Skeletal muscle satellite cell (primary cell): ENCODE measurements around the gene ABCC12.

Experiments used
- H3K27me3 ChIP-seq: 2 replicates; pipeline ENCODE4 v1.7.0; 2013; ENCODE audit warnings: low read length; ENCODE audit not compliant: control insufficient read depth, insufficient read depth
- H3K36me3 ChIP-seq: 2 replicates; pipeline ENCODE4 v1.7.0; 2013; ENCODE audit warnings: mild to moderate bottlenecking, control low read depth, low read length; ENCODE audit not compliant: insufficient read depth
- H3K4me1 ChIP-seq: 2 replicates; pipeline ENCODE4 v1.7.0; 2013; ENCODE audit warnings: low read length; ENCODE audit not compliant: control insufficient read depth, insufficient read depth
- H3K4me2 ChIP-seq: 2 replicates; pipeline ENCODE4 v1.7.0; 2013; ENCODE audit warnings: mild to moderate bottlenecking, low read length
- H3K4me3 ChIP-seq: 2 replicates; pipeline ENCODE4 v1.7.0; 2013; ENCODE audit warnings: low read length
- H3K9ac ChIP-seq: 2 replicates; pipeline ENCODE4 v1.7.0; 2013; ENCODE audit warnings: mild to moderate bottlenecking, low read depth, low read length, moderate library complexity
- H3K9me3 ChIP-seq: replicated peaks from 2 replicates; pipeline ENCODE4 v1.7.0; 2013; ENCODE audit warnings: mild to moderate bottlenecking, control low read depth, low read length

Gene ABCC12

GRCh38 chr16:48146131-48146530 lies 9.7 kb downstream of the ABCC12 start:
- H3K9ac ChIP-seq = no peak overlapping the region
- no peaks in the 10 kb centered on the region for H3K36me3 ChIP-seq
- no peaks in the 10 kb centered on the region for H3K27me3 ChIP-seq
- no peaks in the 10 kb centered on the region for H3K4me1 ChIP-seq
- H3K4me3 ChIP-seq = no peak overlapping the region
- no peaks in the 10 kb centered on the region for H3K9me3 ChIP-seq
- no peak overlapping the region for H3K4me2 ChIP-seq

GRCh38 chr16:48143812-48144368 lies 11.9 kb downstream of the ABCC12 start:
- no peaks in the 10 kb centered on the region for H3K9me3 ChIP-seq
- no peaks in the 10 kb centered on the region for H3K27me3 ChIP-seq
- no peaks in the 10 kb centered on the region for H3K36me3 ChIP-seq
- no peak overlapping the region for H3K4me2 ChIP-seq
- H3K4me3 ChIP-seq = no peak overlapping the region
- no peaks in the 10 kb centered on the region for H3K4me1 ChIP-seq
- no peak overlapping the region for H3K9ac ChIP-seq

GRCh38 chr16:48140821-48141220 lies 15.0 kb downstream of the ABCC12 start:
- Histone ChIP-seq H3K27me3 (no peaks in the 10 kb centered on the region), H3K4me3 (no peak overlapping the region), H3K4me2 (no peak overlapping the region), H3K9me3 (no peaks in the 10 kb centered on the region), H3K36me3 (no peaks in the 10 kb centered on the region), H3K9ac (no peak overlapping the region), H3K4me1 (no peaks in the 10 kb centered on the region)

GRCh38 chr16:48139517-48139916 lies 16.3 kb downstream of the ABCC12 start:
- Histone ChIP-seq H3K4me1 (no peaks in the 10 kb centered on the region), H3K36me3 (no peaks in the 10 kb centered on the region), H3K9ac (no peak overlapping the region), H3K9me3 (no peaks in the 10 kb centered on the region), H3K4me2 (no peak overlapping the region), H3K4me3 (no peak overlapping the region), H3K27me3 (no peaks in the 10 kb centered on the region)

GRCh38 chr16:48138543-48138942 lies 17.2 kb downstream of the ABCC12 start:
- H3K4me1 ChIP-seq = no peaks in the 10 kb centered on the region
- no peaks in the 10 kb centered on the region for H3K9me3 ChIP-seq
- H3K4me2 ChIP-seq = no peak overlapping the region
- no peaks in the 10 kb centered on the region for H3K27me3 ChIP-seq
- H3K9ac ChIP-seq = no peak overlapping the region
- no peaks in the 10 kb centered on the region for H3K36me3 ChIP-seq
- H3K4me3 ChIP-seq = no peak overlapping the region

- H3K4me2 ChIP-seq = no peak overlapping the region
- no peaks in the 10 kb centered on the region for H3K9me3 ChIP-seq
Observed at GRCh38 chr16:48137822-48138221, 18.0 kb downstream of the ABCC12 start.

GRCh38 chr16:48136547-48137360 lies 19.0 kb downstream of the ABCC12 start:
- no peak overlapping the region for H3K9ac ChIP-seq
- no peaks in the 10 kb centered on the region for H3K4me1 ChIP-seq
- no peak overlapping the region for H3K4me2 ChIP-seq
- no peak overlapping the region for H3K4me3 ChIP-seq
- no peaks in the 10 kb centered on the region for H3K27me3 ChIP-seq
- no peaks in the 10 kb centered on the region for H3K9me3 ChIP-seq
- H3K36me3 ChIP-seq = no peaks in the 10 kb centered on the region

More at GRCh38 chr16:48137822-48138221, 18.0 kb downstream of the ABCC12 start:
- Histone ChIP-seq H3K36me3 (no peaks in the 10 kb centered on the region), H3K27me3 (no peaks in the 10 kb centered on the region), H3K9ac (no peak overlapping the region), H3K4me3 (no peak overlapping the region), H3K4me1 (no peaks in the 10 kb centered on the region)

- no peak overlapping the region for H3K4me2 ChIP-seq
- no peak overlapping the region for H3K9ac ChIP-seq
- H3K27me3 ChIP-seq = no peaks in the 10 kb centered on the region
- no peaks in the 10 kb centered on the region for H3K9me3 ChIP-seq
- no peak overlapping the region for H3K4me3 ChIP-seq
- peaks cover 4% of the 10 kb centered on the region for H3K4me1 ChIP-seq
- H3K36me3 ChIP-seq = no peaks in the 10 kb centered on the region
Observed at GRCh38 chr16:48133455-48134211, 22.2 kb downstream of the ABCC12 start.

GRCh38 chr16:48132696-48133095 lies 23.1 kb downstream of the ABCC12 start:
- no peak overlapping the region for H3K4me2 ChIP-seq
- no peak overlapping the region for H3K9ac ChIP-seq
- no peaks in the 10 kb centered on the region for H3K27me3 ChIP-seq
- no peak overlapping the region for H3K4me3 ChIP-seq
- peaks cover 13% of the 10 kb centered on the region for H3K4me1 ChIP-seq
- H3K9me3 ChIP-seq = no peaks in the 10 kb centered on the region
- no peaks in the 10 kb centered on the region for H3K36me3 ChIP-seq

GRCh38 chr16:48131201-48131935 lies 24.4 kb downstream of the ABCC12 start:
- Histone ChIP-seq H3K4me2 (no peak overlapping the region), H3K4me1 (peaks cover 26% of the 10 kb centered on the region), H3K4me3 (no peak overlapping the region), H3K36me3 (no peaks in the 10 kb centered on the region), H3K9me3 (no peaks in the 10 kb centered on the region), H3K9ac (no peak overlapping the region), H3K27me3 (no peaks in the 10 kb centered on the region)

- Histone ChIP-seq H3K9me3 (no peaks in the 10 kb centered on the region), H3K9ac (no peak overlapping the region), H3K36me3 (no peaks in the 10 kb centered on the region), H3K4me1 (peaks cover 28% of the 10 kb centered on the region), H3K27me3 (no peaks in the 10 kb centered on the region), H3K4me2 (no peak overlapping the region), H3K4me3 (no peak overlapping the region)
Observed at GRCh38 chr16:48129926-48130325, 25.9 kb downstream of the ABCC12 start.
